Activated T-helper 1 cell treated with anti-CD3 and anti-CD28 coated beads, Interleukin-2, amount 50 U/mL, for 16 hours (primary cell): ENCODE measurements around the gene ANKFN1.

ENCODE experiments used
- DNase-seq, 2 donors: peaks; one replicate each; pipeline ENCODE4 v3.0.0-alpha.2; 2020; ENCODE audit warnings: low read depth in 1 of 2, low spot score in 1 of 2

ANKFN1 gene

GRCh38 chr17:56152874-56153602 lies at the start of gene ANKFN1:
Gene ANKFN1 (plus strand): TSS chr17:56153475. CDS start chr17:56212668, 59,193 bp downstream.
- no peak for DNase-seq

GRCh38 chr17:56108811-56109284 lies 44.4 kb upstream of the ANKFN1 start:
- no peak for DNase-seq

GRCh38 chr17:56109836-56110235 lies 43.4 kb upstream of the ANKFN1 start:
- DNase-seq, result no peak

GRCh38 chr17:56110463-56111135 lies 42.7 kb upstream of the ANKFN1 start:
- no peak for DNase-seq

- DNase-seq, result no peak
Observed at GRCh38 chr17:56111706-56112485, 41.4 kb upstream of the ANKFN1 start.

GRCh38 chr17:56113486-56113885 lies 39.8 kb upstream of the ANKFN1 start:
- no peak for DNase-seq

GRCh38 chr17:56114469-56114868 lies 38.8 kb upstream of the ANKFN1 start:
- DNase-seq, result no peak

- no peak for DNase-seq
Observed at GRCh38 chr17:56119191-56119590, 34.1 kb upstream of the ANKFN1 start.

- no peak for DNase-seq
Observed at GRCh38 chr17:56119936-56120335, 33.3 kb upstream of the ANKFN1 start.

- no peak for DNase-seq
Observed at GRCh38 chr17:56121191-56122051, 31.9 kb upstream of the ANKFN1 start.

- no peak for DNase-seq
Observed at GRCh38 chr17:56125830-56126819, 27.1 kb upstream of the ANKFN1 start.

- DNase-seq, result no peak
Observed at GRCh38 chr17:56130026-56130425, 23.2 kb upstream of the ANKFN1 start.

GRCh38 chr17:56130631-56131030 lies 22.6 kb upstream of the ANKFN1 start:
- no peak for DNase-seq

- no peak for DNase-seq
Observed at GRCh38 chr17:56131431-56131830, 21.8 kb upstream of the ANKFN1 start.

GRCh38 chr17:56136301-56136700 lies 17.0 kb upstream of the ANKFN1 start:
- no peak for DNase-seq

- no peak for DNase-seq
Observed at GRCh38 chr17:56141046-56141839, 12.0 kb upstream of the ANKFN1 start.

- DNase-seq, result no peak
Observed at GRCh38 chr17:56142325-56142724, 10.9 kb upstream of the ANKFN1 start.

GRCh38 chr17:56142781-56143180 lies 10.5 kb upstream of the ANKFN1 start:
- DNase-seq, result no peak

- no peak for DNase-seq
Observed at GRCh38 chr17:56144223-56144622, 9.1 kb upstream of the ANKFN1 start.
